ENCODE data around the gene KMT2C. TPM values are rescaled to one million over a fixed set of nuclear protein-coding genes. Genes with fewer than 3 reads are reported as not detected.

Gene KMT2C
- total RNA-seq, 2 experiments from 2014 or later, result 66.7 to 74.0 TPM

GRCh38 chr7:152136686-152137085 is 299.1 kb downstream of the KMT2C start:
- Mint-ChIP-seq H3K27me3 (no peaks in the 10 kb centered on the region), H3K27ac (peak overlapping the region; percentile 26), H3K4me1 (no peaks in the 10 kb centered on the region), H3K9me3 (no peaks in the 10 kb centered on the region), H3K4me3 (no peak overlapping the region), H3K36me3 (ENCODE audit: low read depth) (peaks cover 34% of the 10 kb centered on the region)
- ChIA-PET CTCF (interaction anchor here (0.7 to 1.8 kb wide), 3 partner anchors 13 to 323 kb away, joined by 3 to 4 read pairs (median 4); no protein-coding TSS in a partner anchor), POLR2A (interaction anchor here (0.6 kb wide), 1 partner anchor 1253 kb away, joined by 3 read pairs; no protein-coding TSS in a partner anchor)
- DNase-seq, result no peak

GRCh38 chr7:152133804-152134203 is 302.0 kb downstream of the KMT2C start:
- Mint-ChIP-seq H3K27ac (peak overlapping the region; percentile 41), H3K27me3 (no peaks in the 10 kb centered on the region), H3K36me3 (ENCODE audit: low read depth) (peaks cover 27% of the 10 kb centered on the region), H3K9me3 (no peaks in the 10 kb centered on the region), H3K4me3 (no peak overlapping the region), H3K4me1 (no peaks in the 10 kb centered on the region)
- POLR2A ChIA-PET, result no interaction called here
- CTCF ChIA-PET, result no interaction called here
- no peak for DNase-seq

DNA sequence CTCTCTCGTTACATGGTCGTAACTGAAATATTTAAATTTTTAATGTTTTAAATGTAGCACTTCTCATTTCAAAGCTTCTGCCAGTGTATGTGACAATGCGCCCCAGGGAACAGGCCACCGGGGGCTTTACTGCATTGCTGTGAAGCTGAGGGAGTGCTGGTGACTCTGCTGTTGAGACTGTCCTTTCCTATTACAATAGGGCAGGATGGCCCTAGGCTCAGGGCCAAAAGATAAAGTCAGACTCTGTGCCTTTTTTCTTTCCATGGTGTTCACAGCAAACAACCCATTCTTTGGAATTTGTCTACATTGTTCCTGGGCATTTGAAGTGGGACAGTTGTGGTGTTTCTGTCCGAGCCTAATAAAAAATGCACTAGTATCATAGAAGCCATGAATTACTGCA is 303.0 kb downstream of the KMT2C start:
- CTCF ChIA-PET, result no interaction called here
- no peak for DNase-seq
- no peaks in the 10 kb centered on the region for H3K4me1 Mint-ChIP-seq
- no peaks in the 10 kb centered on the region for H3K9me3 Mint-ChIP-seq
- H3K36me3 Mint-ChIP-seq (ENCODE audit: low read depth), result peaks cover 26% of the 10 kb centered on the region
- no peak overlapping the region for H3K27ac Mint-ChIP-seq
- no peaks in the 10 kb centered on the region for H3K27me3 Mint-ChIP-seq
- H3K4me3 Mint-ChIP-seq, result no peak overlapping the region
- POLR2A ChIA-PET, result interaction anchor here (0.6 kb wide), 1 partner anchor 78 kb away, joined by 3 read pairs; no protein-coding TSS in a partner anchor

DNA sequence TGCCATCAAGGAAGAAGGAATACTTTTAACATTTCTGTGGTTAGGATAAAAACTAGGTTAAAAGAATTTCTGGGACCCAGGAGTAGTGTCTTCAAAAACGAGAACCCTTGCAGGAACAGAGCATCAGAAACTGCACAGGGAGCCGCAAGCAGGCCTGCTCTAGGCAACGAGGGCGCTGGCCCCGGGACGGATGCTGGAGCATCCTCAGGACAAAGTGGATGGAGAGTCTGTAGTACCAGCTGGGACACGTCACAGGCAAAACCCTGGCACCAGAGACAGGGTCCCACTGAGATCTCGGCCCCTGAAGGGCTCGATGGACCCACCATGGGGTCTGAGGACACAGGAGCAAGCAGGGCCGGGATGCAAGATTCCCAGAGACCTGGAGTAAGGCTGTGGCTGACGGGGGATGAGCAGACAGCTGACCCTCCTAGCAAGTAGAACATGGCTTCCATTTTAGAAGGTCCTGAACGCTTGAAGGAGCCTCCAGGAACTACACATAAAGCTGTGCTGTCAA is 303.8 kb downstream of the KMT2C start:
- Mint-ChIP-seq H3K9me3 (peaks cover 2% of the 10 kb centered on the region), H3K36me3 (ENCODE audit: low read depth) (peaks cover 31% of the 10 kb centered on the region), H3K27ac (peak overlapping the region; percentile 22), H3K4me3 (no peak overlapping the region), H3K4me1 (no peaks in the 10 kb centered on the region), H3K27me3 (no peaks in the 10 kb centered on the region)
- ChIA-PET POLR2A (no interaction called here), CTCF (no interaction called here)
- DNase-seq, result no peak

DNA sequence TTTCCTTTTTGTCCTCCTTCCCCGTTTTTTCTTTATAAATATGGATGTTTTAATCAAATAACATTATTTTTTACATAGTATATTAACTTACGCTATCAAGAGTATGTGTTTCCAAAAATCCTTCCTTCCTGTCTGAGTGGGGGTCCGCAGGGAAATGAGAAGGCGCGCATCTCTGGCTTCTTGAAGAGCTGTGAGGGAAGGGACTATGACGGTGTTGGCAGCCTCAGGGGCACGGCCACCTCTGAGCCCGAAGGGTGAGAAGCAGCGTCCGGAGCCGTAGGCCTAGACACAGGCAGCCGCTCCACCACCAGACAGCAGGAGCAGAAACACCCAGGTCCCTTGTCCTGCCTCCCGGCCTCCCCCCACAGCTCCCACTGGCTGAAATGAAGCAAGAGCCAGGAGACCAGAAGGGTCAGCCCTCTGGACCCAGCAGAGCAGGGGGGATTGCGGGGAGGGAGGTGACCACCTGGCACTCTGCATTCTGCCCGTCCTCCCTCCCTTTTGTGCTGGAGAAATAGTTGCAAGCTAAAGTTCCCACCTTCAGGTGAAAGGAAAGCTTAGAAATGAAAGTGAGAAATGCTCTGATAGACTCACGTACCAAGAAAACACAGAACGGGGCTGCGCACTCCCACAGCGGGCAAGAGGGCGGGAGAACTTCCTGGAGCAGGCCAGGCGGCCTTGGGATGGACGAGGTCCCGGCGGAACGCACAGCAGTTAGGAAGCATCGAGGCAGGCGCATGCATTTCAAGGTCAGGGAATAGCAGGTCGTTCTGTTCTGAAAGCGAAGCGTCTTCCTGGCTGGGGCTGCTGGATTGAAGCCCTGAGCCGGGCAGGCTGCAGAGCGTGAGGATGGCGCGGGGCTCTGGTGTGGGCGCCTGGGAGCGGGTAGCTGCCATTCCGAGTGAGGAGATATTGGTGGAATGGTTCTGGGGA is 304.9 kb downstream of the KMT2C start:
- no peaks in the 10 kb centered on the region for H3K27me3 Mint-ChIP-seq
- H3K27ac Mint-ChIP-seq, result no peak overlapping the region
- no peak overlapping the region for H3K4me3 Mint-ChIP-seq
- POLR2A ChIA-PET, result no interaction called here
- CTCF ChIA-PET, result interaction anchor here (0.6 kb wide), 1 partner anchor 26 kb away, joined by 3 read pairs; no protein-coding TSS in a partner anchor
- H3K9me3 Mint-ChIP-seq, result peaks cover 4% of the 10 kb centered on the region
- no peaks in the 10 kb centered on the region for H3K4me1 Mint-ChIP-seq
- H3K36me3 Mint-ChIP-seq (ENCODE audit: low read depth), result peaks cover 36% of the 10 kb centered on the region
- DNase-seq, result no peak

DNA sequence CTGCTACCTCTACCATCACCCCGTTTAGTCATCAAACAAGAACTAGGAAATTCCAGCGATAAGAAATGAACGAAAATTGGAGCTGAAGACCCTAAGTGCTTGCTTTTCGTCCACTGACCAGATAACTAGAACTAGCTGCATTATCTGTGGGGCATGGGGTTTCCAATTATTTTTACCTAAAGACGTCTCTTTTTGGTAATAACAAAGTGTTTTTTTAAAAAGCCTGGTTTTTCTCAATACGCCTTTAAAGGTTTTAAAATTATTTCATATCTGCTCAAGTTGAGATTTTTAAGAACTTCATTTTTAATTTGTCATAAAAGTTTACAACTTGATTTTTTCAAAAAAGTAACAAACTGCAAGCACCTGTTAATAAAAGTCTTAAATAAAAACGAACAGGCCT is 306.1 kb downstream of the KMT2C start:
- H3K27ac Mint-ChIP-seq, result no peak overlapping the region
- H3K9me3 Mint-ChIP-seq, result peaks cover 8% of the 10 kb centered on the region

GRCh38 chr7:152128741-152129461 is 306.9 kb downstream of the KMT2C start:
- Mint-ChIP-seq H3K4me1 (no peaks in the 10 kb centered on the region), H3K27me3 (no peaks in the 10 kb centered on the region), H3K9me3 (peaks cover 12% of the 10 kb centered on the region), H3K27ac (no peak overlapping the region), H3K36me3 (ENCODE audit: low read depth) (peaks cover 55% of the 10 kb centered on the region), H3K4me3 (no peak overlapping the region)
- ChIA-PET POLR2A (no interaction called here), CTCF (interaction anchor here (0.8 to 1.8 kb wide), 2 partner anchors 9 to 14 kb away, joined by 4 to 5 read pairs; no protein-coding TSS in a partner anchor)
- DNase-seq, result no peak

More for the DNA sequence above, 306.1 kb downstream of the KMT2C start:
- no peaks in the 10 kb centered on the region for H3K27me3 Mint-ChIP-seq
- H3K4me1 Mint-ChIP-seq, result no peaks in the 10 kb centered on the region
- H3K36me3 Mint-ChIP-seq (ENCODE audit: low read depth), result peaks cover 47% of the 10 kb centered on the region
- H3K4me3 Mint-ChIP-seq, result no peak overlapping the region
- POLR2A ChIA-PET, result no interaction called here
- no peak for DNase-seq
- CTCF ChIA-PET, result no interaction called here

DNA sequence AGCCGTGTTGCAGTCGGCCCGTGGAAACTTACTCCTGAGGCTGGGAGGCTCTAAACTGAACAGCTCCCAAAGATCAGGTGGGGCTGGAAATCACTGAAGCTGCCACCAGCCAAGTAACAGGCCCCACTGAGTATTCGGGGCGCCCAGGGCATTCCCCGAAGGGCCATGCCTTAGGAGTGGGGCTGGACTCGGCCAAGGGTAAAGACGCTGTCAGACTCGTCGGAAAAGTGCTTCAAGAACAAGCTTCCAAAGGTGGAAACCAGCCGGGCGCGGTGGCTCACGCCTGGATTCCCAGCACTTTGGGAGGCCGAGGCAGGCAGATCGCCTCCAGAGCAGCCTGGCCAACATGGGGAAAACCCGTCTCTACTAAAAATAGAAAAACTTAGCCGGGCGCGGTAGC is 307.6 kb downstream of the KMT2C start:
- peaks cover 62% of the 10 kb centered on the region for H3K36me3 Mint-ChIP-seq (ENCODE audit: low read depth)
- POLR2A ChIA-PET, result no interaction called here

GRCh38 chr7:152127229-152127628 is 308.6 kb downstream of the KMT2C start:
- no peak overlapping the region for H3K4me3 Mint-ChIP-seq
- ChIA-PET POLR2A (interaction anchor here (0.6 kb wide), 1 partner anchor 10 kb away, joined by 3 read pairs; no protein-coding TSS in a partner anchor), CTCF (interaction anchor here (0.9 to 1.8 kb wide), 2 partner anchors 11 to 191 kb away, joined by 5 read pairs; no protein-coding TSS in a partner anchor)
- H3K27ac Mint-ChIP-seq, result no peak overlapping the region
- no peaks in the 10 kb centered on the region for H3K27me3 Mint-ChIP-seq
- peaks cover 15% of the 10 kb centered on the region for H3K9me3 Mint-ChIP-seq
- H3K36me3 Mint-ChIP-seq (ENCODE audit: low read depth), result peaks cover 72% of the 10 kb centered on the region
- DNase-seq, result no peak
- H3K4me1 Mint-ChIP-seq, result peaks cover 9% of the 10 kb centered on the region

More for the DNA sequence above, 307.6 kb downstream of the KMT2C start:
- no peak for DNase-seq
- Mint-ChIP-seq H3K4me1 (no peaks in the 10 kb centered on the region), H3K27me3 (no peaks in the 10 kb centered on the region), H3K4me3 (no peak overlapping the region), H3K9me3 (peaks cover 13% of the 10 kb centered on the region), H3K27ac (no peak overlapping the region)
- CTCF ChIA-PET, result interaction anchor here (0.8 to 1.8 kb wide), 3 partner anchors 10 to 192 kb away, joined by 4 to 5 read pairs (median 5); no protein-coding TSS in a partner anchor

DNA sequence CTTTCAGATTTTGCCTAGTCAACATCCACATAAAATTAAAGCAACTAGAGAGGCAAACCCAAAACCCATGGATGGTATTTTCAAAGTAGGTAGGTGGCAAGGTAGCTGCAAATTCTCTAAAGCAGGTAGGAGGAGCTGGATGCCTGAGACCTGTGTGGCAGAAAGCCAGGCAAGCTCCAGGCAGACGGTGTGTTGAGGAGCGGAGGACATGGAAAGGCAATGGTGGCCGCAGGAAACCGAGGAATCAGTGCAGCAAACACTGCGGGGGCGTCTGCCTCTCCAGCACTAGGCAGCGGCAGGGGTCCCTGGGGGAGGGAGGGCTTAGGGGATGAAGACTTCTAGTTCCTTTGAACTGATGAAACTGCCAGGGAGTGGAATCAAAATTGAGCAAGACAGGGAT is 309.1 kb downstream of the KMT2C start:
- H3K27ac Mint-ChIP-seq, result no peak overlapping the region
- H3K9me3 Mint-ChIP-seq, result peaks cover 15% of the 10 kb centered on the region
- DNase-seq, result no peak
- no peak overlapping the region for H3K4me3 Mint-ChIP-seq
- peaks cover 75% of the 10 kb centered on the region for H3K36me3 Mint-ChIP-seq (ENCODE audit: low read depth)
- CTCF ChIA-PET, result no interaction called here
- POLR2A ChIA-PET, result interaction anchor here (0.6 kb wide), 1 partner anchor 9 kb away, joined by 3 read pairs; no protein-coding TSS in a partner anchor
- H3K4me1 Mint-ChIP-seq, result peaks cover 10% of the 10 kb centered on the region
- no peaks in the 10 kb centered on the region for H3K27me3 Mint-ChIP-seq

GRCh38 chr7:152122540-152122939 is 313.3 kb downstream of the KMT2C start:
- CTCF ChIA-PET, result no interaction called here
- POLR2A ChIA-PET, result no interaction called here
- Mint-ChIP-seq H3K36me3 (ENCODE audit: low read depth) (peaks cover 84% of the 10 kb centered on the region), H3K27ac (no peak overlapping the region), H3K4me1 (peaks cover 10% of the 10 kb centered on the region), H3K27me3 (no peaks in the 10 kb centered on the region), H3K9me3 (peaks cover 14% of the 10 kb centered on the region), H3K4me3 (no peak overlapping the region)
- DNase-seq, result no peak

GRCh38 chr7:152121432-152121831 is 314.4 kb downstream of the KMT2C start:
- DNase-seq, result no peak
- Mint-ChIP-seq H3K4me1 (peaks cover 10% of the 10 kb centered on the region), H3K36me3 (ENCODE audit: low read depth) (peaks cover 74% of the 10 kb centered on the region), H3K27ac (no peak overlapping the region), H3K4me3 (no peak overlapping the region), H3K9me3 (peaks cover 12% of the 10 kb centered on the region), H3K27me3 (no peaks in the 10 kb centered on the region)
- ChIA-PET CTCF (no interaction called here), POLR2A (no interaction called here)

GRCh38 chr7:152120776-152121175 is 315.0 kb downstream of the KMT2C start:
- Mint-ChIP-seq H3K9me3 (peaks cover 12% of the 10 kb centered on the region), H3K27ac (no peak overlapping the region), H3K4me3 (no peak overlapping the region), H3K36me3 (ENCODE audit: low read depth) (peaks cover 73% of the 10 kb centered on the region), H3K27me3 (no peaks in the 10 kb centered on the region), H3K4me1 (peaks cover 10% of the 10 kb centered on the region)
- POLR2A ChIA-PET, result no interaction called here
- no peak for DNase-seq
- CTCF ChIA-PET, result no interaction called here
